HG02623 (cell line): ENCODE results near the gene CACHD1.
"Not testable (repeated sequence)": the region's sequence is repeated elsewhere in the genome, so short reads cannot be mapped to it uniquely, and the experiment has no call there.

Source experiments
- ATAC-seq: cut with Tn5 transposase; IDR thresholded peaks from one replicate; pipeline ENCODE4 v1.9.1; 2021; ENCODE audit warnings: moderate library complexity; ENCODE audit not compliant: unreplicated experiment

The CACHD1 gene

DNA sequence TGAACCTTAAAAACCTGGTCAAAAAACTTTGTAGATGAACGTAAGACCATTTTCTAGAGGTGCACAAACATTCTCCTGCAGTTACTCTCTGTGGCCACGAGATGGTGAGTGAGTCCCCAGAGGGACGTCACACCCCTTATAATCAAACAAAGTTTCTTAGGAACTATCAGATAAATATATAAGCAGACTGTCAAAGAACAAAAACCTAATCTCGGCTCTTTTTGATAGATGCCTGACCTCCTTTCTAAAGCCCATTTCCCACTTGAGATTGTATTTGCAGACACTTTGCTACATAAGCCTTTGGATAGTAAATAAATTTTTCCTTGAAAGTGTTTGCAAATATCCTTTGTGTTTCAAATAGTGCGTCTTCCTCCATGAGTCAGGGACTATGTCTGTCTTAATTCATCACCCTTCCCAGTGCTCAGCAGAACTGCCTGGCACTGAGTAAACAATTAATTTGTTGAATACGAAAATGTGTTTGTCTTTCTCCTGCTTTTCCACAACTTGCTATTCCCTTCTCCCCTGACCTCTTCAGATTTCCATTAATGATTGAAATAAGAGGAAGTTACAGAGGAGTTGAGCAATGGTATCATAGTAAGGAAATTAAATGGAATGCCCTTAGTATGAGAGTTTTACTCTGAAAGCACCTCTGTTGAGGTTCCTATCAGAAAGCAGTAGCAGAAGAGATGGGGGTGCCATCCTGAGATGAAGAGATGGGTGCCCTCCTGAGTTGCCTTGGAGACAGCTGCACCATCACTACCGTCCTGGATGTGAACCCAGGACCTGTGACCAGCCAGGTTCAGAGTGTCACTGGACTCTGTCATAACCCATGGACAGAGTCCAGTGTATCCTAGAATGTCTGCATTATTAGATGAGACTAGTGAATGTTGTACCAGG is 217.1 kb downstream of the CACHD1 start:
- no peak for ATAC-seq

DNA sequence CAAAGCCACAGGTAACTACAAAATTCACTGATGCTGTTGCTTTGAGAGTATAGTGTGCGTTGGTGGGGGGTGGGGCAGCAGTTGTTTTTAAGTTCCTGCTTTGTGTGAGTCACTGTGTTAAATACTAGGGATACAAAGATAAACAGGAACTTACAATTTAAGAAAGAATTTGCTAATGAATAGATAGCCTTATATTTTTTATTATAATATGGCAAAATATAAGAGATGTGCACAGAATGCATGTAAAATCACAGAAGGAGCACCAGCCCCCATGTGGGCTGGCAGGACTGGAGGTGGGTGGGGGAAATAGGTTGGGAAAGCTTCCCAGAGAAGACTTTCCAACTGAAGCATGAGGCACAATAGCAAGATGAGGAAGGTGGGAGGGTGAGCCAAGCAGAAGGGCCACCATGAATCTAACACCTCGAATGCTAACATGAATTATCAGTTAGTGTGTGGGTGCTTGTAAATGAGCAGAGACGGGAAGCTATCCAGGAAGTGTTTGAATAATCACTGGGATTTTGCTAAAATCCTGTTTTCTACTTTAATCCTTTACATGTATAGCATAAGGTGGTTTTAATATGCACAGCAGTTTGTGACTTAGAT is 217.9 kb downstream of the CACHD1 start:
- no peak for ATAC-seq

DNA sequence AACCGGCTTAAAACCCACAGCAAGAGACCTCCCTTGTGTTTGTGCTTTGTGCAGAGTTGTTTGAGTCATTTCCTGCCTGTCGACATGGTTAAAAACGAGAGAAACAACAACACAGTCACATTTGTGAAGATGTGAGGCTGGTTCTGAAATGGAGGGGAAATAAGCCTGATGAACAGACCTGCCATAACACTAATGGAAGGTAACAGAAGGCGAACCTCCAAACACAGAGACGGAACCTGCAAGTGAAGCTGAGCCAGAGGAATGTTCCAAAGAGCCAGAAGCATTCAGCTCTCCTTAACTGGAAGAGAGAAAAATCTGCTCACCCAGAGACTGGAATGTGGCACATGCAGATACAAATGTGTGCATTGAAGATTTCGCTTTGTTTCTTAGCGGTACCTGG is 221.7 kb downstream of the CACHD1 start:
- ATAC-seq: no peak

DNA sequence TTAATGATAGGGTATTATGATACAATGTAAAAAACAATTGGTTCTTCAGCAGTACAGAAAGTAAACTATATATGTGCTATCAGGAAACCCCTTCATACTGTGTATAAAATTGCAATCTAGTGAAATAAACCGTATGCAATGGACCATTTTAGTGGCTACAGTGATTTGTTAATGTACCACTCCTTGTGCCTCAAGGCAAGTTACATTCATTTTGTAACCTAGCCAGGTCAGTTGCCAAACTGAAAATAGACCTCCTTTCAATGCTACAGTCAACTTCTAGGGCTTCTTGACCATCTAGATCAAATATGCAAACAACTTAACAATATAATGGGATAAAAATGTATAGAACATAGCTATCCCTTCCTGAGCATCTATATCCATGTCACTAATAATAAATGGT is 223.0 kb downstream of the CACHD1 start:
- ATAC-seq: no peak

DNA sequence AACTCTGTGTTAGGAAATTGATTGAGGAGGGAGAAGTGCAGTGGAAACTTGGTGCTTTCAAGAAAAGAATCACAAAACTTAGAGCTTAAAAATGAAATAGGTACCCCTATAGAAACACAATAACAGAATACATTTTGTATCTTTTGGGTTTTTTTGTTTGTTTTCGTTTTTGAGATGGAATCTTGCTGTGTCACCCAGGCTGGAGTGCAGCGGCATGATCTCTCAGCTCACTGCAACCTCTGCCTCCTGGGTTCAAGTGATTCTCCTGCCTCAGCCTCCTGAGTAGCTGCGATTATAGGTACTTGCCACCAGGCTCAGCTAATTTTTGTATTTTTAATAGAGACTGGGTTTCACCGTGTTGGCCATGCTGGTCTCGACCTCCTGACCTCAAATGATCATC is 223.5 kb downstream of the CACHD1 start:
- ATAC-seq: no peak

DNA sequence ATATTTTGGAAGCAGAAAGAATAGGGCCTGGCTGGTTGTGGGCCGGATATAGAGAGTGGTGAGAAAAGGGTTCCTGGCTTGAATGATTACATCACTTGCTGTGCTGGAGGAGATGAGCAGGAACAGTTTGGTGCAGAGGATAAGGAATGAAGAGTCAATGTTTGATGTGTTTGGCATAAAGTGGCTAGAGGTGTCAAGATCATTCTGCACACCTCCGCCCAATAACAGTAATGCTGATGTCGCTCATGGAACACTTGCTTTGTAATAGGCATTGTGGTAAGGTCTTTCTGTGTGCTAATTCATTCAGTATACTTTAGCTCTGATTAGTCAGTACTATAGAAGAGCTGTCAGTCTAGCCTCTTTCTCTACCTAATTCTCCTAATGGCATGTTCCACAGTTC is 226.9 kb downstream of the CACHD1 start:
- ATAC-seq: no peak

DNA sequence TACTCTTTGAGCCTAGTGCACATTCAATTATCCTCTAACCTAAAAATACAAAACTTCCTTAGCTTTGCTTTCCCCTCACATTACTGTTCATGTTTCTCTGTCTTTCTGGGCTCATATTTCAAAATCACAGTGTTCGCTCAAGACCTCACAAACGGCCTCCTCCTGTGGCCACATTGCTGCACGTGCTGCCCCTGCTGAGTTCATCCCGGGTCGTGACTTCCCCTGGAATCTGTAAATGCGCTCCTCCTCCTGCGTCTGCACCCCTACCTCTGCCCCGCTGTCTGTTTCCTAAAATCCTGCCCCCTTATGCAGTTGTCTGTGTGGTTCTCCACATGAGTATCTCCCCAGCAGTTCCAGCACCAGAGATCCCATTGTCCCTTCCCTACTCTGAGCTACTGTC is 229.4 kb downstream of the CACHD1 start:
- no peak for ATAC-seq

DNA sequence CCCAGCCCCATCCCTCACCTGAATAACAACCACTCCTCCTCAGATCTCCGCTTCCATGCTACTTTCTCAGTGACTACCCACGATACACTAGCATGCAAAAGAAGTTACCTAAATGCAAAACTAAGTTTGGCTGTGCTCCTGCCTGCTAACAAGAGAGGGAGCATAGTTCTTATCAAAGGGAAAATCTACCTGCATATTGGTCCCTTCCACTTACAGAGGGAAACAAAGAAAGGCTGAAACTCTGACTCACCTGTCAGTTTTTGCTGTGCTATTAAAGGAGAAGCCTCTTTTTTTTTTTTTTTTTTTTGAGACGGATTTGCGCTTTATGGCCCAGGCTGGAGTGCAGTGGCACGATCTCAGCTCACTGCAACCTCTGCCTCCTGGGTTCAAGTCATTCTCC is 231.1 kb downstream of the CACHD1 start:
- no peak for ATAC-seq

DNA sequence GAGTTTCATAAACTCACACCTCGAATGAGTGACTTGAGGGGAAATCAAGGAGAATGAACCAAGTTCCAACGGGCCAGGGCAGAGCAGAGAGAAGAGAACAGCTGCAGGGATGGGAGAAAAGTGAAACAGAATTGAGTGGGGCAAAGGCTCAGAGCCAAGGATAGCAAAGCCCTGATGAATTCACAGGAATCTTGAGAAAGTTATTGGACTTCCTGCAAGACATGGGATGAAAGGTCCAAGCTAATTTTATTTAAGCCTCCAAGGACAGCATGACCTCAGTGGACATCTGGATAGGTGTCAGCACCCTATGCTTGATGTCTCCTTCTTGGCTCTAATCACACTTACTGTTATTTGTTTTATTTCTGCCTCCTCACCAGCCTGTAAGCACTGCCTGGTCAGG is 232.0 kb downstream of the CACHD1 start:
- no peak for ATAC-seq

DNA sequence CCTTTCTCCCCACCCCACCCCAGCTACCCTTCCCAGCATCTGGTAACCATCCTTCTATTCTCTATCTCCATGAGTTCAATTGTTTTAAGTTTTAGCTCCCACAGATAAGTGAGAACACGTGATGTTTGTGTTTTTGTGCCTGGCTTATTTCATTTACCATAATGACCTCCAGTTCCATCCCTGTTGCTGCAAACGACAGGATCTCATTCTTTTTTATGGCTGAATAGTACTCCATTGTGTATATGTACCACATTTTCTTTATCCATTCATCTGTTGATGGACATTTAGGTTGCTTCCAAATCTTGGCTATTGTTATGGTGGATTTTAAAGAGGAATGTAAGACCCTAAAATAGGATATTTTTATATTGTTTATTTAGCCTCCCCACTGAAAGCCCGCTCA is 232.7 kb downstream of the CACHD1 start:
- ATAC-seq: not testable (repeated sequence)

DNA sequence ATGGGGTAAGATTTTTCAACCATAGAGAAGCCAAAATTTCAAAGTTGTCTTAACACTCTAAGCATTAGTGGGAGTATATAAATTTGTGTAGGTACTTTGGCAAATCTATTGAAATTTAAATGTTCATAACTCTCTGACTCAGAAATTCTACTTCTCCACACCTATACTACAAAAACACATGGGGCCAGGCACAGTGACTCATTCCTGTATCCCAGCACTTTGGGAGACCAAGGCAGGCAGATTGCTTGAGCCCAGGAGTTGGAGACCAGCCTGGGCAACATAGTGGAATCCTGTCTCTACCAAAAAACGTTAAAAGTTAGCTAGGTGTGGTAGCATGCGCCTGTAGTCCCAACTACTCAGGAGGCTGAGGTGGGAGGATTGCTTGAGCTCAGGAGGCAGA is 233.7 kb downstream of the CACHD1 start:
- no peak for ATAC-seq

DNA sequence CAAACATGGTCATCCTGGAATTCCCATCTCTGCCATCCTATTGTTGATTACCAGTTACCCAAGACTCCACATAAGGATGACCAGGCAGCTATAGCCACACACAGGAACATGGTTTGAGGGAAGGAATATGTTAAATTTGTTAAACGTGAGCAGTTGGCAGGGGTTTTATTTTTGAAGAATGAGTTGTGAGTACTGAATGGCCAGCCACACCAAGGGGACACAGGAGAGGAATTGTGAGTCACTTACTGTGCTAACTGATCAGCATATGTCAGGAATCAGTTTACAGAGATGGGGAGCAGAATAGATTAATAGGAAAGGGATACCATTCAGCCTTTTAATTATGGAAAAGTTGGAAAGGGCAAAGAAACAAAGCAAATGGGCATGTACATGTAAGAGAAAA is 235.7 kb downstream of the CACHD1 start:
- ATAC-seq: no peak

DNA sequence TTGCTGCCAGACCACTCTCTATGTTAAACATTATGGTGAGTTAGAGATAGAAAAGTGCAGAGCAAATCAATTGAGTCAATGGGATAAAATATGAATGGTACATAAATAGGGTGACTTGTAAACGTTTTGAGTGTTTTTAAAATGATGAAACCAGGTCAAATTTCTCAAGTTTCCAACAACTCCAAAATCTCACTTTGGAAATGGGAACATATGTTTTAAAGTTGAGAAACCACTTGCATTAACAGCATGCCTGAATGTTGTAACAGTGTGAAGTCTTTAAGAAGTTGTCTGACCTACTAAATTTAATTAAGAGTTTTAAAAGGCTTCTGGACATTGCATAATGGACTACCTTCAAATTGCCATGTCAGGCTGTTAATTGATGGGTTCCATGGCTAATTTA is 241.3 kb downstream of the CACHD1 start:
- no peak for ATAC-seq

DNA sequence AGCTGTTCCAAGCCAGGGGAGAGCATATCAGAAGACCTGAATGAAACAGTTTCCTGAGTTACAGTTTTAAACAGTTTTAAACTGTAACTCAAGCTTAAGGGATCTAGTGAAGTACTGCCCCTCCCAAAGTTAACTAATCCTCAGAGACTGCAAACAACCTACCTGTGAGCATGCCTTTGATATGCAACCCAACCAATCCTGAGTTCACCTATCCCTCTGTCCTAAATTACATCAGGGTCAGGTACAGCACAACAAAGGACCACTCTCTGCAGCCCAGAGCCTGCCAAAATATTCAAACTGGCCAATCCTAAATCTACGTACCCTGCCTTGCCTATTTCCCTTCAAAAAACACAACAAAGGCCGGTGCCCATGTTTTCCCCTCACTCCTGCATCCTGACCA is 242.1 kb downstream of the CACHD1 start:
- ATAC-seq: no peak

DNA sequence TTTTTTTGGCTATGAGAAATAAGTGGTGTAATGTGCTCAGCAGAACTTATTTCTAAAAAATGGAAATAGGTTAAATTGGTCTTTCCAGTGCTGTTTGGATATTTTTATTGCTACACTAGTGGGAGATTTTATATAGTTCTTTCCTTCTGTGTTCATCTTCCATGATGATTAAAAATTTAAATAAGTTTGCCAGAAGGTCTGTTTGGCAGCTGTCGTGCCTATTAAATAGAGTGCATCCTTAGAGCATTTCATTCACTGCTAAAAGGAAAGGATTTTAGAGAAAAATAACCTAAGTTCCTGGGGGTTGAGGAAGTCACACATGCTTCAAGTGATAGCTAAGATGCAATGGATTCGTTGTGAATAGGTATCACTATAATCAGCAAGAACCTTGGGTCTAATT is 245.3 kb downstream of the CACHD1 start:
- no peak for ATAC-seq

DNA sequence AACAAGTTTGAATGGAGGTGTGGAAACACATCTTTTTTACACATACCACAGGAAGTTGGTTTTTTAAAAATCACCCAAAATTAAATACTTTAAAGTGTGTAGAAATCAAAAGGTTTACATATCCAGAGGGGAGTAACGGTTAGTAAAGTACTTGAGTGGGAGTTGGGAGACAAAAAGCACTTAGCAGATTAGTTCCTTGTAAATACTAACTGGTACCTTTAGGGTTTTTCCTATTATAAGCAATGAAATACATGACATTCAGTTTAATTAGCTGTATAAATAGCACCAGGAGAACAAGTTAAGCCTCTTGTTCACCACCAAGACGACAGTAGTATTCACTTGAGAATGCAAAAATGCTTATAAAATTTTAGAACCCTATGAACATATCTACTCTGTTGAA is 251.2 kb downstream of the CACHD1 start:
- ATAC-seq: no peak

DNA sequence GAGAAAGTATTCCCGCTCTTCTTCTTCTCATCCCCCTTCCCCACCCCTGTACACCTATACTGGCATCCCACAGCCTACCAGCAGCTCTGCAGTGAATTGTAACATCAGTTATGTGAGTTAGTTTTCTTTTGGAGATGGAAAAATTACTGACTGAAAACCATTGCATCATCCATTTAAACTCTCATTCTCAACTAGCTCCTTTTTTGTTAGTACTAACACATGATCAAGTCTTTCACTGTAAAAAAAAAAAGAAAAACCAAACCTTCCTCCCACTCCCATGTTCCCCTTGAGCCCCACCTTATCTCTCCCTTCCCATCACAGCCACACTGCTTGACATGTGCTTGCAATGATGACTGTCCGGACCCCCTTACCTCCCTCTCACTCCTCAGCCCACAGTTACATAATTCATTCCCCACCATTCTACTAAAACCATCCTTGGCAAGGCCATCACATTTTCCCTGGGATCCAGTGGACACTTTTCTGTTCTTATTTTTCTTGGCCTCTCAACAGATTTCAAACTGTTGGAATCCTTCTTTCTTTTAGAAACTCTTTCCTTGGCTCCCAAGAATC is 251.7 kb downstream of the CACHD1 start:
- ATAC-seq: no peak

DNA sequence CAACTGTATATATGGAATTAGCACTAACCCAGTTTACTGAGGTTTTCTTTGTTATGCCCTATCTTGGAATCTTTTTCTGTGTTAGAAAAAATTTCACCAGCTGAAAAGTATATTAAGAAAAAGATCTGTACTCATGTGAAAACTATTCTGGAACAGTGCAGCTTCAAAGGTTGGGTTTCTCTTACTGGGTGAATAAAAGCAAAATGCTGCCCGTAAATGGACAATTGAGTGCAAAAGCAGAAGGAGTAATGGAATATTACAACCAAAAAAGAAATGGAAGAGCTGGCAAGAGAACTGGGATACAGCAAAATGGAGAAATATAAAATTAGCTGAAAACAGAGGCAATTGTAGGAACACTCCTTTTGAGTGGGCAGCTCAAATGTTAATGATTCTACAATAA is 257.9 kb downstream of the CACHD1 start:
- ATAC-seq: no peak

DNA sequence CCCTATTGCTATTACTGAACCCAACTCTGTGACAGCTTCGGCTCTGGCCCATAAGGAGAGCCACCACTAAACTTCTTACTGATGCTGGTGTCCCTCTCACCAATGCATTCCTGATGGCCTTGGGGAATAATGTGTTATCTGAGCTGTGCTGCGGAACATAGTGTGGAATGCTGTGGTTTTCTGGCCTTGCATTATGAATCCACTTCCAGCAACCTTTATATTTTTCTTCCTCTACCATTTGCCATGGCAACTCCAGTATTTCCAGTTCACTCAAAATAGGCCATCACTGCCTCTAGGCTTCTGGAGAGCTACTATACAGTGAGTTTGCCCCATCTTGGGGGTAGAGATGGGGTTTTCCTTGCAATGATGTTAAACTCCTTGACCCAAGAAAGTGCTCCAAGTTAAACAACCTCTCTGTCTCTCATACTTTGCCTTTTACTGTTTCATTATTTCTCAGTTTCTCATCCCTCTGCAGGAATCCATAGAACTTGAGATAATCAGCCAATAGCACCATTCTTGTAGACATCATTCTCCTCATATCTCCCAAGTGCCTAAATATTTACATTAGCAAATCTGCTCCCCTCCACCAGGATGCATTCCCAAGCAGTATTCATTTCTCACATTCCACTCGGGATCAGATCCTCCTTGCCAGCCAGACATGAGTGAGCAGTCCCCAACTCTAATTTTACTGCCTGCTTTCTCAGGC is 263.8 kb downstream of the CACHD1 start:
- no peak for ATAC-seq

DNA sequence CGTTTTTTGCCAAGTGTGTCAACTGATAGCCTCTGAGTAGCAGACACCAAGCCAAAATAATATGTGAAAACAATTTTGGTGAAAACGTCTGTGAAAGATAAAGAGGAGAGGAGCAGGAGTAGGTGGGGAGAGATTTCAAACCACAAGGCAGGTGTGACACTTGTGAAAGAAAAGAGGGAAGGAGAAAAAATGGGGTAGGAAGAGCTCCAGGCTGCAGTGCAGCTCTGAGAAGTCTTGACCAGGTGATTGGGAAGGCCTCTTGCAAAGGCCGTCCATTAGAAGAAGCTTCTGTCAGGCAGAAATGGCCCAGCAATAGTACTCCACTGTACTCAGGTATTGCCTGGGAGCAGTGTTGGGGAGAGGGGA is 264.3 kb downstream of the CACHD1 start:
- no peak for ATAC-seq

DNA sequence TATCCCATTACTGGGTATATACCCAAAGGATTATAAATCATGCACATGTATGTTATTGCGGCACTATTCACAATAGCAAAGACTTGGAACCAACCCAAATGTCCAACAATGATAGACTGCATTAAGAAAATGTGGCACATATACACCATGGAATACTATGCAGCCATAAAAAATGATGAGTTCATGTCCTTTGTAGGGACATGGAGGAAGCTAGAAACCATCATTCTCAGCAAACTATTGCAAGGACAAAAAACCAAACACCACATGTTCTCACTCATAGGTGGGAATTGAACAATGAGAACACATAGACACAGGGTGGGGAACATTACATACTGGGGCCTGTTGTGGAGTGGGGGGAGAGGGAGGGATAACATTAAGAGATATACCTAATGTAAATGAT is 270.8 kb downstream of the CACHD1 start:
- not testable (repeated sequence) for ATAC-seq
